CD4-positive, alpha-beta T cell treated with Interleukin-1 beta for 1 hour (primary cell): ENCODE measurements around the gene VPS36.
"Not testable (repeated sequence)": the region's sequence is repeated elsewhere in the genome, so short reads cannot be mapped to it uniquely, and the experiment has no call there.

Experiments used
- DNase-seq, 2 donors: peaks; one replicate each; pipeline ENCODE4 v3.0.0-alpha.2; 2020 to 2022

VPS36 gene

DNA sequence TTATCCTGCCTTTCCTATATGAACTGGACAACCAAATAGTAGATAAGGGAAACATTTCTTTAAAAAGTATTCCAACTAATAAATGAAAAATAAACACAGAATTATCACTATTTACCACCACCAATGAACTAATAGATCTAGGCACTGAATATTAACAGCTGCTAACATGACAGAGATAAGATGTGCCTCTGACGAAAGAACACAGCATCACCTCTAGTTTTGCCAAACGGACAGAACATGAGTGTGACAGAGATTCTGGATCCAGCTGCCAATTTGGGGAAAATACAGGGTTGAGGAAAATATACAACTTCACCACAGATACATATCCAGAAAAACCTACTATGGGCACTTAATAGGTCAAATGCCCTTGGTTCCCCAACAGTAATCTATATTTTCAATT lies 18.0 kb downstream of the VPS36 start:
- DNase-seq, result no peak

DNA sequence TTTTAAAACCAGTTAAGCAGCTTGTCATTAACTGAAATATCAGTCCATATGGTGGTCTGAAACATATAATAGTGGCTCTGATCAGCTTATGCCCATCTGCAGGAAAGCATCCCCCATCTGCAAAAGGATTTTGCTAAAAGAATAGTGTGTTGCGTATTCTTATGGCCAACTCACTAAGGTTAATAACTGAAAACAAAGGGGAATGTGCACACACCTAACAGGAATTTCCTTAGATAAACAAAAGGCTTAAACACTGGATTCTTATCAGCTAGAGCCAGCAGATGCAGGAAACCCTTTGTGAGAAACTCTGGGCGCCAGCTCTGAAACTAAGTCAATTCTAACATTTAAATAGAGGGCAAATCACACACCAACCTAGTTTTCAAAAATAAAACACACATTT lies 22.1 kb downstream of the VPS36 start:
- DNase-seq, result no peak

DNA sequence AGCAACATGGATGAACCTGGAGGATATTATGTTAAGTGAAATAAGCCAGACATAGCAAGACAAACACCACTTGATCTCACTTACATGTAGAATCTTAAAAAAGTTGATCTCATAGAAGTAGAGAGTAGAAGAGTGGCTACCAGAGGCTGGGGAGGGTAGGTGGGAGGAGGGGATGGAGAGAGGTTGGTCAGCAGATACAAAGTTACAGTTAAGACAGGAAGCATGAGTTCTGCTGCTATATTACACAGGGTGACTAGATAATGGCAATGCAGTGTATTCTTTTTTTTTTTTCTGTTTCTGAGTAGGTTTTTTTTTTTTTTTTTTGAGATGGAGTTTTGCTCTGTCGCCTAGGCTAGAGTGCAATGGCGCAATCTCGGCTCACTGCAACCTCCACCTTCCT lies 29.2 kb downstream of the VPS36 start:
- no peak for DNase-seq

DNA sequence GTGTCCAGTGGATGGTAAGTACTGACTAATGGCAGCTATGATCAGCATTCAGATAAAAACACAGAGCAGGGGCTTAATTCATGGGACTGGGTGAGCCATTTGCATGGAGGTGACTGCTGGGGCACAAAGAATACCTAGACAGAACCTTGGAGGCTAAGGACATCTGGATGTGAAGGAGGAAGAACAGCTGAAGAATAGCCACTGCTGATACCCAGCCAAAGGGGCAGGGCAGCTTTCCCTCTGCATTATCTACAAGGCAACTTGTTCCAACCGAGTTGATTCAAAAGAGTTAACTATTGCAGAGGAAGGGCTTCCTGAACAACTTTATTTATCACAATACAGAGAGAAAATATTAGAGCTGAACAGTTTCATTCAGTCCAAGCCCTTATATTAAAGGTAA lies 31.4 kb downstream of the VPS36 start:
- no peak for DNase-seq

DNA sequence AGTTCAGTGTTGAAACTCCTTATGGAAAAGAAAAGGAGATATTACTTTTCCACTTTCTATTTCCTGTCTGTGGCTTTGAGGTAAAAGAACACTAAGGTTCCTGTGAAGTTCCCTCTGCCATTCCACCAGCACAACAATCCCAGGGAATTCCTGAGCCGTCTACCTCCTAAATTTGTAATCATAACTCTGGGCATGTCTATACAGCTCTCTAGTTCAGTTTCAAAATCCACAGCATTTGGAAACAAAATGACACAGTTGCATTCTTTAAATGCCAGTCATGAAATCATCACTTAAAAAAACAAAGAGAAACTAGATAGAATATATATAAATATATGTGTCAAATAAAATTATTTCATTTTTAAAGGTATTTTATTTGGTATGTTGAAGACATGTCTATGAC lies 35.5 kb downstream of the VPS36 start:
- DNase-seq, result no peak

DNA sequence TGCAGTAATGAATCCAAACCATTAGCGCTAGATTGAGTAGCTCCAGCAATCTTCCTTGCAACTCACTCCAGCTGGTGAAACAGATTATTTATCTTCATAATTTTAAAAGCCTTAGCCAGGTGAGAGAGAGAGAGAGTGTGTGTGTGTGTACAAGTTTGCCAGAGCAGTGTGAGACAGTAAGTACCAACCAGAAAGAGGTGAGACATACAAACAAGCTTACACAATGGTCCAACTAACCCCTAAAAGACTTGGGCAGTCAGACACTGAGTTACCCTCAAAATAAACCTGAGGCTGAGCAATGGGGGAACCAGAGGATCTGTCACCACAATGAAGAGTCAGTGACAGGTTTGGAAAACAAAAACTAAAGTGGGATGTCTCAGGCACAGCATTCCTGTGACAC lies 36.4 kb downstream of the VPS36 start:
- DNase-seq, result no peak

DNA sequence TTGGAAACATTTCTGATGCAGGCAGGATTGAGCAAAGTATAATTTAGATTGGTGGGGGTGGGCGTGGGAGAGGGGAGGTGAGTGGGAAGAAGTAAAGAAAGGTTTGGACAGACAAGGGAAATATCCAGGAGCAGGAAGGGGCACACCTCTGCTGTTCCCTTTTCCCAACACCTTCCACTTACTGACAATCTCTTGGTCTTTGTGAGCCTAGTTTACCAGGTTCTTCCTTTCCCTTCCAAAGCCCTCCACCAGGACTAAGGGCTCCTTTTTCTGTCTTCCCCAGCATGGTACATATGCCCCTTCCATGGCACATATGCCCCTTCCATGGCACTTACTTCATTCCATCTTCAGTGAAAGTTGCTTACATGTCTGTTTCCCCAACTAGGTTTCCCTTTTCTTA lies 38.3 kb downstream of the VPS36 start:
- DNase-seq, result no peak

DNA sequence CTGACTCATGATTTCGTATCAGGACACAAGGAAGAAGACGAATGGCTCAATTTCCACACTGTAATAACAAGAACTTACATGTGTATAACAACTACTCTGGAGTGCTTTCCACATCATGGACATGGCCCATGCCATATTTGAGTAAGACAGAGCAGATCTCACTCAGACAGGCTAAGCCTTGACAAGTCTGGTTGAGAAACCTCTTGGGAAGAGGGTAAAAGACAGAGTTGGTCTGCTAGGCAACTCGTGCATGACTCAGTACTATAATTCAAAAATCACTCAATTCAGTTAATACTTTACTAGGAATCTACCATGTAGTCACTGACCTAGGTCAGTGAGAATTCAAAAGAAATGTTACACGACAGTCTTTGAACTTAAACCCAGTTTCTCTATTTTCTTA lies 38.8 kb downstream of the VPS36 start:
- DNase-seq, result no peak

DNA sequence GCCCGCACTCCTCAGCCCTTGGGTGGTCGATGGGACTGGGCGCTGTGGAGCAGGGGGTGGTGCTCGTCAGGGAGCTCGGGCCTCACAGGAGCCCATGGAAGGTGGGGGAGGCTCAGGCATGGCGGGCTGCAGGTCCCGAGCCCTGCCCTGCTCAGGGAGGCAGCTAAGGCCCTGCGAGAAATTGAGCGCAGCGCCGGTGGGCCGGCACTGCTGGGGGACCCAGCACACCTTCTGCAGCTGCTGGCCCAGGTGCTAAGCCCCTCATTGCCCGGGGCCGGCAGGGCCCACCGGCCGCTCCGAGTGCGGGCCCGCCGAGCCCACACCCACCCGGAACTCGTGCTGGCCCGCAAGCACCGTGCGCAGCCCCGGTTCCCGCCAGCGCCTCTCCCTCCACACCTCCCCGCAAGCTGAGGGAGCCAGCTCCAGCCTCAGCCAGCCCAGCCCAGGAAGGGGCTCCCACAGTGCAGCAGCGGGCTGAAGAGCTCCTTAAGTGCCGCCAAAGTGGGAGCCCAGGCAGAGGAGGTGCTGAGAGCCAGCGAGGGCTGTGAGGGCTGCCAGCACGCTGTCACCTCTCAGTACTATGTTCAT lies 42.3 kb downstream of the VPS36 start:
- not testable (repeated sequence) for DNase-seq

DNA sequence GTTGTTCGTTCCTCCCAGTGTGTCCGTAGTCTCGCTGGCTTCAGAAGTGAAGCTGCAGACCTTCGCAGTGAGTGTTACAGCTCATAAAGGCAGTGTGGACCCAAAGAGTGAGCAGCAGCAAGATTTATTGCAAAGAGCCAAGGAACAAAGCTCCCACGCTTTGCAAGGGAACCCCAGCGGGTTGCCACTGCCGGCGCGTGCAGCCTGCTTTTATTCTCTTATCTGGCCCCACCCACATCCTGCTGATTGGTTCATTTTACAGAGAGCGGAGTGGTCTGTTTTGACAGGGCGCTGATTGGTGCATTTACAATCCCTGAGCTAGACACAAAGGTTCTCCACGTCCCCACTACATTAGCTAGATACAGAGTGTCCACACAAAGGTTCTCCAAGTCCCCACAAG lies 43.0 kb downstream of the VPS36 start:
- not testable (repeated sequence) for DNase-seq

DNA sequence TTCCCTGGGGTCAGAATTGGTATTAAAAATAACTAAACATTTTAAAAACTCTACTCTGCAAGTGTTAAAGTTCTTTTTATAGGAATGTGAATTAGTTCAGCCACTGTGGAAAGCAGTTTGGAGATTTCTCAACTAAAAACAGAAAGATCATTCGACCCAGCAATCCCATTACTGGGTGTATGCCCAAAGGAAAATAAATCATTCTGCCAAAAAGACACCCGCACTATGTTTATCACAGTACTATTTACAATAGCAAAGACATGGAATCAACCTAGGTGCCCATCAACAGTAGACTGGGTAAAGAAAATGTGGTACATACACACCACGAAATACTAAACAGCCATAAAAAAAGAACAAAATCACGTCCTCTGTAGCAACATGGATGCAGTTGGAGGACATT lies 43.8 kb downstream of the VPS36 start:
- no peak for DNase-seq

DNA sequence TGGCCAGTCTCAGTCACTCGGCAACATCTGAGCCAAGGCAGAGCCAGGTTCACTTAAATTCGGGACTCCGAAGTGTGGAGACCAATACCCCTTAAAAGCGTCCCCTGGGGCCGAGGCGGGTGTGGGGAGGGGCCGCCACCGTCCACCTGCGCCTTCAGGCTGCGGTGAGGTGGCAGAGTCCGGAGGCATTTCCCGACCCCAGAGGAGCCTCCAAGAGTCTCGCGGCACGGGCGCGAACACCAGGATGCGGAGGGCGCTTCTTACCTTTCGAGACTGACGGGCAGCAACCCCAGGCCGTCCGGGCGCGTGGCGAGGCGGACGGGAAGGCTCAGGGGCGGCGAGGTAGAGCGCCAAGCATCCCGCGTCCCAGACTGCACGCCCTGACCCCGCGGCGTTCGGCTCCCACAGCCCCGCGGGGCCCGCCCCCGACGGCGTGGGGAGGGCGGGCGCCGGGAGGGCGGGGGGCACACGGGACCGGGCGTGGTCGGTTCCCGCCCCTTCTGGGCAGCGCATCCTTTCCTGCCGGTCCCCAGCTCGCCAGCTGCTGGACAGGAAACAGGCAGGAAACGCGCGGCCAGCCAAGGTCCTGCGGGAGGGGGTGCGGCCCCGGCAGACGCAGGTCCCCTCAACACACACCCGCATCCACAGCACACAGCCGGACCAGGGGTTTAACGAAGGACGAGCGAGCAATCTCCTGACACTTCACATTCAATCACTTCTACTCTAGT lies 44.5 kb downstream of the VPS36 start, which contains the start of gene THSD1:
Gene THSD1, minus strand, starts transcription at position 406 of the 728 bp plus-strand sequence. CDS start 3,572 bp downstream, outside the sequence.
- peak in 1 of 2 donors; percentile 6 for DNase-seq

DNA sequence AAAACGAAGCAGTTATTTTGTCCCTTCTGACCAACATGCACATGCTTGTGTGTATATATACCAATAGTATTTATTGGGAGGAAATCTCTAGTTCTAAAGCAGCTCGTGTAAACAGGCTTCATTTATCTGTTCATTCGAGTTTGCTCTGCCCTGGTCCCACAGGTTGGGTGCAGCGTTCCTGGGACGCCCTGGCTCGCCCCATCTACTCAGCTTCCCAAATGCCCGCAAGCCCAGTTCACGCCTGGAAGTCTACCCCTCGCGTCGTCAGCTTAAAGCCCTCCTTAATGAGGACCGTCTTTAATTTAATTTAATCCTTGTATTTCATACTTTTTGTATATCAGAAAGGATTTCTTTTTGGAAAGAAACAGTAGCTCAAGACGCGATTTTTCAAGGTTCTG lies 45.1 kb downstream of the VPS36 start:
- DNase-seq, result no peak

DNA sequence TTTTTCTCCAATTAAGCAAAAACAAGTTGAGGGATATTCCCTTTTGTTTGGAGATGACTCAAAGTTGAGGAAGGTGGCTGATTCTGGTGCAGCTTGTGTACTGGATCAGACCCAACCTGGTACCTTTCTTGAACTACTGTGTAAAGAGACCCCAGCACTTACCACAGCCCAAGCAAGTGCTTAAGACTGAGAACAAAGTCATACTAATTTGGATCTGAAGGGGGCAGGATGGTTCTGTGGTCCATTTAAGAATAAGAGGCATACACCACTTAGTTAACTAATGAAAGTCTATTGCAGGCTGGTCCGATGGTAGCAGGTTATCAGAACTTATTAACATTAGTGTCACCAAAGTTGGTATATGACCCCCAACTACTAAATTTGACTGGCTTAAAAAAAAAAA lies 50.7 kb downstream of the VPS36 start:
- DNase-seq, result peak in 1 of 2 donors; percentile 16

DNA sequence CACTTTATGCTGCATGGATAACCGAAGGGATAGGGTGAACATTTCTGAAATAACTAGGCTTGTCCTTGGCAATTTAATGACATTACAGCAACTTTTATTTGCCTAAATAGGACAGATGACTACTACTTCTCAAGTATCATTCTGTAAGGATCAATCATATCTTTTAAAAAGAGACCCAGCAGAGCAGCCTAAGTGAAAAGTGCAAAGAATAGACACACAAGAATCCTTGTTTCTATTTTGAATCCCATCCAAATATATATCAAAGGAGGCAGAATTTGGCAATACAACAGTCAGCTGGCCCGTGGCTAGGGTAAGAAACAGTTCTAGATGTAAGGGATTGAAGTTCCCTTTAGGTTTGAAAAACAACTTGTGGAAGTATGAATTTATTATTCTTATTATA lies 51.4 kb downstream of the VPS36 start:
- DNase-seq, result no peak

DNA sequence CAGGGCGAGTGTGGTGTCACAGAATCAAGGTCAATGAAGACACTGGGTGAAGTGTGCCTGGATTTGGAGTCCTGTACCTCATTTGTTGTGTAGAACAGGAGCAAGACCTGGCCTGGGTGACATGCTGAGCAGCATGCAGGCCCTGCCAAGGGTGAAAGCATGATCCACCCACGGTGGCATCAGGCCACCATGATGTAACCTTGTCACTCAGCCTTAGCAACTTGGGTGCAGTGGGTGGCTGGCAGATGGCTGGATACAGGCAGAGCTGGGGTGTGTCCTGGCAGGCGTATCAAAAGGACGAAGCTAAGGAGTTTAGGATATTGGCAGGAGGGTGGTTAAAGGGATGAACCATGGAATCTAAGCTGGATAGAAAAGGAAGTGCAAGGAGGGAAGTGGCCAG lies 54.7 kb downstream of the VPS36 start:
- no peak for DNase-seq

DNA sequence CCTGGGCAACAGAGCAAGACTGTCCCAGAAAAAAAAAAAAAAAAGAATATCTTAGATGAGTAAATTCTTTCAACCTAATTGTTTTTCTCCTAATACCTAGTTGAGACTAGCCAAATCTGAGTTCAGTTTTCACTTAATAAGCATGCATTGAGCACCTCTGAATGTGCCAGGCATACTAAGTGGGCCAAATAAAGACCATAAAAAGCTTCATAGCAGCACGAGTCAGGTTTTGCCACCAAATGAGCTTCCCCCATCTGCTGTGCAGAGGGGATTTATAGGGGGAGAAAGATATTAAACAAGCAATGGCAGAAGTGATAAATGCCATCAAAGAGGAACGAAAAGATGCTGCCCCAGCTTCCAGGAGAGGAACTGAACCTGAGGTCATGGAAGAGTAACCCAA lies 55.8 kb downstream of the VPS36 start:
- DNase-seq, result no peak

DNA sequence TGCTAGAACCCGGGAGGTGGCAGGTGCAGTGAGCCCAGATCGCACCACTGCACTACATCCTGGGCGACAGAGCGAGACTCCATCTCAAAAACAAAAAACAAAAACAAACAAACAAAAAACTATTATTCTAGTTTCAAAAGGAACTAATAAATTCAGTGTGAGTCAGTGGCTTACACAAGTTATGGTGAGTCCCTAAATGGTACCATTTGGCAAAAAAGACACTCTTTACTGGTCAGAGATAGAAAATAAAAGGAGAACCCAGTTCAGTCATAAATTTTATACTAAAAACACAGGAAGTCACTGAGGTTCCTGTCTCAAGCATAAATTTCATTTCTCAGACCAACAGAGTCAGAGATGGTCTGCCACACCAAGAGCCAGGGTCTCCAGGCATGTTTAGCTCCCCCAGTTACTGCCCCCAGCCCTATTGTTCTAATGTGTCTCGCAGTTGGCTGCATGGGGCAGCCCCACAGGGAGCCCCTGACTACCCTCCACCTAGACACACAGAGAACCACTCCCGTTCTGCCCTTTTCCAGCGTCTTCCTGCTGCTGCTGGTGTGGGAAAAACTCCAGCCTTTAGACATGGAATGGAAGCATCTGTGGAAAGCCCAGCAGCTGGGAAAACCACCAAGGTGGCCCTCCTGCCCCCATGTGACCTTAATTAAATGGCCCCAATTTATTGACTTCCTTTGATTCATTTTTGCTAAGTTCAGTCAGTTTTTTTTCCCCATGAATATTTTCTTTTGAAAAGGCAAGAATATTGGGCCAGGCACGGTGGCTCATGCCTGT lies 56.7 kb downstream of the VPS36 start:
- no peak for DNase-seq

DNA sequence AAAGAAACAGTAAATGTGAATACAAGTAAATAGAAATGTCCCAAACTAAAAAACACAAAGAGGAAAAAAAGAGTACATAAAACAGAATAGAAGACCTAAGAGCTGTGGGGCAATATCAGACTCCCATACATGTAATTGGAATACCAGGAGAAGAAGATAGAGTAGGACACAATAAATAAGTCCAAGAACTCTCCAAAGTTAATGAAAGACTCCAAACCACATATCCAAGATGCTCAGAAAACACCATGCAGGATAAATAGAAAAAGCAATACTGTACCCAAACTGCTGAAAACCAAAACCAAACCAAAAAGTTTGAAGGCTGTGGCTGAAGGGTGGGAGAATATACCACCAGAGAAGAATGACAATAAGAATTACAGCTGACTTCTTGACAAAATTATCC lies 62.7 kb downstream of the VPS36 start:
- DNase-seq, result no peak

DNA sequence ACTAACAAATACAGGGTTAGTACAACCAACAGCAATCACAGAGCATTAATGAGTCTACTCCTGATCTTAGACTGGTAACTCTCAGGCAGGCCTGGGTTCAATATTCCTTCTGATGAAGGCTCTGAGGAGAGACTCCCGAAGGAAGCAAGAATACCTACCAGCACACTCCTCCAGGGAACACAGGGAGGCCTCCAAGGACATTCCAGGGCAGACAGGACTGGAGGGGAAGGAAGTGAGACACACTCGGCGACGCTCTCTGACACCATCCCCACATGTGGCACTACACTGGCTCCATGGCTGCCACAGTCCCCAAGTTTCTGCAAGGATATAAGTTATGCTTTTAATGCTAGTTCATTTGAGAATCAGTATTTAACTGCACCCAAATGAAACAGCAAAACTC lies 64.6 kb downstream of the VPS36 start:
- DNase-seq, result no peak

DNA sequence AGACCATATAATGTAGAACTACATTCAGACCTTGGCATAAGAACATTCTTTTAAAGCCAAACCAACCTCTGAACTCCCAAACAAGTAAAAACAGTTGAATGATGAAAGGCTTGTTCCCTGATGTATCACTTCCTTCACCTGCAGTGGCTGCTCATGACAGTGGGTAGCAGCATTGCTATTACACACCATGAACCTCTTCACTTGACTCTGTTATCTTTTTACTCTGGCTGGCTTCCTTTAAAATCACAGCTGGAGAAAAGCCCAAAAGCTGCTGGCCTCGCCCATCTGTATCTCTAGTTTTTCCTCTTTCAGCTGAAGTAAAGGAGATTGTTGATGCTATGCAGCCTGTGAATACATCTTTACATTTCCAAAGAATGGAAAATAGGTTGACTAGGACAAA lies 67.1 kb downstream of the VPS36 start:
- DNase-seq, result no peak

DNA sequence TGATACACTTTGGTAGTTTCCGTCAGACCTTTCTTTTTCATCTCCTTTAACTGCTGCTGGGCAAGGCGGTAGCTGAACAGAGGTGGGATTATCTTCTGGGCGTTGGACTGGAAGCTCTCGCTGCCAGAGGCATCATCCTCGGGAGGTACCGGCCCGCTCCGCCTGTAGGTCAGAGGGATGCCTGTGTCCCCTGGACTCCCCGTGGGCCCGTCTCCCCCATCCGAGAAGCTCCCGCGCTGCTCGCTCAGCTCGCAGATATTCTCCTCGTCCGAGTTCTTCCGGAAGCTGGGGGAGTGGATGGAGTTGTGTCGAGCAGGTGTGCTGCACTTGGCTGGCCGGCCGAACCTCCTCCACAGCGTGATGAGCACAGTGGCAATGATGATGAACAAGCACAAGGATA lies 72.1 kb downstream of the VPS36 start:
- no peak for DNase-seq

DNA sequence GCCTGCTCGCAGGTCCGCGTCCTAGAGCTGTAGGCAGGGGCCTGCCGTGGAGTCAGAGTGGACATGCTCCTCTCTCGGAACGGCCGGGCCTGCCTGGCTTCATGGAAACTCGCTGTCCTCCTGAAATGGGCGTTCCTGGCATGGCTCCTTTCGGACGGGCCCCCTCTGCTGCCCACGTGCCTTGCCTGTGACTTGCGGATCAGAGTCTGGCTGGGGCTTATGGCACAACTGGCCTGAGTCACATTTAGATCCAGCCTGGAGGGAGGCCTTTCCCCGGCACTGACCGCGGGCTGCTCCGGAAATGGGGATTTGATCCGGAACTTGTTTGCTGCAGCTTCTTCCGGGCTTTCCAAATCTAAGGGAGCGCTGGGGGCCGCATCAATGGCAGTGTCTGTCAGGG lies 72.5 kb downstream of the VPS36 start:
- DNase-seq, result no peak

DNA sequence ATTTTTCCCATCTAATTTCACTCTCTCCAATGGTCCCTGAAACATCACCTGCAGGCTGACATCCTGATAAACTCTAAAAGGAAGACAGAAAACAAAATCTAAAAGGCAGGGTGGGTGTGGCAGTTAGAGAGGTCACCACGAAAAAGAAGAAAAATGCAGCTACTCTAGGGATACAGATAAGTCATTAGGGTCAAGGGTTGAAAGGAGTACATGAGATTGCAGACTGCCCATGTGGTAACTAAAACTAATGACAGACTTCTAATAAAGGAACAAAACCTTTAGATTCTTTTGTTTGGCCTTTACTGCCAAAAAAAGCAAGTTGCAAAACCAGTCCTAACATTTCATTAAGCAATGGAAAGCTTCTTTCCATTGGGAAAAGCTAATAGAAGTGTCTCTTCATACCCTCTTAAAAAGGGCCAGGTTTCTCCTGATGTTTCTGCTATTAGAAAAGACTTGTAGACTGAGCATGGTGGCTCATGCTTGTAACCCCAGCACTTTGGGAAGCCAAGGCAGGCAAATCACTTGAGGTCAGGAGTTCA lies 75.5 kb downstream of the VPS36 start:
- no peak for DNase-seq
